ENCODE measurements around the gene SDSL.

SDSL gene

DNA sequence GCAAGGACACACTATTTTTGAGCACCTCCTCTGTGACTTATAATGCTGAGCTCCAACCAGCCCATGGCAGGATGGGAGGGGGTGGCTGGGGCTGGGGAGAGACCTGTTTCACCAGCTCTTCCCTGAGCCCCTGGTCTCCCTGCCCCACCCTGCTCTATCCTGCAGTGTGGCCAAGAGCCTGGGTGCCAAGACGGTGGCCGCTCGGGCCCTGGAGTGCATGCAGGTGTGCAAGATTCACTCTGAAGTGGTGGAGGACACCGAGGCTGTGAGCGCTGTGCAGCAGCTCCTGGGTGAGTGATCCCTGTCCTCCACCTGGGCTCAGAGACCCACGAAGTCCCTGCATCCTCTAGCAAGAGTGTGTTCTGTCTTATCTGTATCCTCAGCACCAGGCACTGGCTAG, 14.4 kb downstream of the SDSL start (continued):
- TF ChIP-seq, protein P1, sequence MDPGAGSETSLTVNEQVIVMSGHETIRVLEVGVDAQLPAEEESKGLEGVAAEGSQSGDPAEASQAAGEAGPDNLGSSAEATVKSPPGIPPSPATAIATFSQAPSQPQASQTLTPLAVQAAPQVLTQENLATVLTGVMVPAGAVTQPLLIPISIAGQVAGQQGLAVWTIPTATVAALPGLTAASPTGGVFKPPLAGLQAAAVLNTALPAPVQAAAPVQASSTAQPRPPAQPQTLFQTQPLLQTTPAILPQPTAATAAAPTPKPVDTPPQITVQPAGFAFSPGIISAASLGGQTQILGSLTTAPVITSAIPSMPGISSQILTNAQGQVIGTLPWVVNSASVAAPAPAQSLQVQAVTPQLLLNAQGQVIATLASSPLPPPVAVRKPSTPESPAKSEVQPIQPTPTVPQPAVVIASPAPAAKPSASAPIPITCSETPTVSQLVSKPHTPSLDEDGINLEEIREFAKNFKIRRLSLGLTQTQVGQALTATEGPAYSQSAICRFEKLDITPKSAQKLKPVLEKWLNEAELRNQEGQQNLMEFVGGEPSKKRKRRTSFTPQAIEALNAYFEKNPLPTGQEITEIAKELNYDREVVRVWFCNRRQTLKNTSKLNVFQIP (CRISPR knock-in tag; IDR thresholded peaks at IDR 0.05; ENCODE audit: borderline replicate concordance, low read depth), result no peak
- TF ChIP-seq ZNF565 (CRISPR knock-in tag; conservative IDR thresholded peaks at IDR 0.05; ENCODE audit: low read depth) (no peak), ZFP30 (CRISPR knock-in tag; IDR thresholded peaks at IDR 0.05) (no peak)
- TF ChIP-seq, protein P2, sequence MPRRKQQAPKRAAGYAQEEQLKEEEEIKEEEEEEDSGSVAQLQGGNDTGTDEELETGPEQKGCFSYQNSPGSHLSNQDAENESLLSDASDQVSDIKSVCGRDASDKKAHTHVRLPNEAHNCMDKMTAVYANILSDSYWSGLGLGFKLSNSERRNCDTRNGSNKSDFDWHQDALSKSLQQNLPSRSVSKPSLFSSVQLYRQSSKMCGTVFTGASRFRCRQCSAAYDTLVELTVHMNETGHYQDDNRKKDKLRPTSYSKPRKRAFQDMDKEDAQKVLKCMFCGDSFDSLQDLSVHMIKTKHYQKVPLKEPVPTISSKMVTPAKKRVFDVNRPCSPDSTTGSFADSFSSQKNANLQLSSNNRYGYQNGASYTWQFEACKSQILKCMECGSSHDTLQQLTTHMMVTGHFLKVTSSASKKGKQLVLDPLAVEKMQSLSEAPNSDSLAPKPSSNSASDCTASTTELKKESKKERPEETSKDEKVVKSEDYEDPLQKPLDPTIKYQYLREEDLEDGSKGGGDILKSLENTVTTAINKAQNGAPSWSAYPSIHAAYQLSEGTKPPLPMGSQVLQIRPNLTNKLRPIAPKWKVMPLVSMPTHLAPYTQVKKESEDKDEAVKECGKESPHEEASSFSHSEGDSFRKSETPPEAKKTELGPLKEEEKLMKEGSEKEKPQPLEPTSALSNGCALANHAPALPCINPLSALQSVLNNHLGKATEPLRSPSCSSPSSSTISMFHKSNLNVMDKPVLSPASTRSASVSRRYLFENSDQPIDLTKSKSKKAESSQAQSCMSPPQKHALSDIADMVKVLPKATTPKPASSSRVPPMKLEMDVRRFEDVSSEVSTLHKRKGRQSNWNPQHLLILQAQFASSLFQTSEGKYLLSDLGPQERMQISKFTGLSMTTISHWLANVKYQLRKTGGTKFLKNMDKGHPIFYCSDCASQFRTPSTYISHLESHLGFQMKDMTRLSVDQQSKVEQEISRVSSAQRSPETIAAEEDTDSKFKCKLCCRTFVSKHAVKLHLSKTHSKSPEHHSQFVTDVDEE (CRISPR knock-in tag; IDR thresholded peaks at IDR 0.05), result no peak
- TF ChIP-seq, protein P3, sequence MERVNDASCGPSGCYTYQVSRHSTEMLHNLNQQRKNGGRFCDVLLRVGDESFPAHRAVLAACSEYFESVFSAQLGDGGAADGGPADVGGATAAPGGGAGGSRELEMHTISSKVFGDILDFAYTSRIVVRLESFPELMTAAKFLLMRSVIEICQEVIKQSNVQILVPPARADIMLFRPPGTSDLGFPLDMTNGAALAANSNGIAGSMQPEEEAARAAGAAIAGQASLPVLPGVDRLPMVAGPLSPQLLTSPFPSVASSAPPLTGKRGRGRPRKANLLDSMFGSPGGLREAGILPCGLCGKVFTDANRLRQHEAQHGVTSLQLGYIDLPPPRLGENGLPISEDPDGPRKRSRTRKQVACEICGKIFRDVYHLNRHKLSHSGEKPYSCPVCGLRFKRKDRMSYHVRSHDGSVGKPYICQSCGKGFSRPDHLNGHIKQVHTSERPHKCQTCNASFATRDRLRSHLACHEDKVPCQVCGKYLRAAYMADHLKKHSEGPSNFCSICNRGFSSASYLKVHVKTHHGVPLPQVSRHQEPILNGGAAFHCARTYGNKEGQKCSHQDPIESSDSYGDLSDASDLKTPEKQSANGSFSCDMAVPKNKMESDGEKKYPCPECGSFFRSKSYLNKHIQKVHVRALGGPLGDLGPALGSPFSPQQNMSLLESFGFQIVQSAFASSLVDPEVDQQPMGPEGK (CRISPR knock-in tag; IDR thresholded peaks at IDR 0.05; ENCODE audit: borderline replicate concordance), result no peak

DNA sequence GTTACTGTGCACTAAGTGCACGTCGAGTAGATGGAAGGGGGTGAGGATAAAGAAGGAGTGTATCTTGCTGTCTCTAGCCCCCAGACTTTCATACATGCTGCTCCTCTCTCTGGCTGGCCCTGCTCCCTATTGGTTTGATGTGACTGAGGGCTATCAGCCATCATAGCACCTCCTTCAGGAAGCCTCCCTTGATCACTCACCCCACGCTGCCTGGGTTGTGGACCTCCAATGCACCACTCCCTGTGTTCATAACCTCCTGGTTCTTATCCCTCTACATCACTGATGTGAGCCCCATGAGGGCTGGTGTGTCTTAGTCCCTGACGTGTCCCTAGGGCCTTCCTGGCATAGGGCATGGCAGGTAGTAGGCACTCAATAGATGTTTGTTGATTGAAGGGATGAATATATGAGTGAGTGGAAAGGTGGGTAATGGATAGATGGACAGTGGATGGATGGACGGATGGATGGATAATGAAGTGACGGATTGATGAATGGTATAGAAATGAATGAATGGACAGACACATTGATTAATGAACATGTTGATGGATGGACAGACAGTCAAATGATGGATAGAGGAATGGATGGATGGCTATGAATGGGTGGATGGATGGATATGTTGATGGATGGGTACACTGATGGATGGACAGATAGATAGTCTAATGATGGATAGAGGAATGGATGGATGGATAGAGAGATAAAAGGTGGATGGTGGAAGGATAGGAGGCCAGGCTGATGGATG, 15.0 kb downstream of the SDSL start:
- ATAC-seq, result no peak
- TF ChIP-seq SNAI2 (CRISPR knock-in tag; IDR thresholded peaks at IDR 0.05) (no peak), RARB (CRISPR knock-in tag; IDR thresholded peaks at IDR 0.05) (no peak), TOX (CRISPR knock-in tag; IDR thresholded peaks at IDR 0.05; ENCODE audit: borderline replicate concordance) (no peak), ZNF565 (CRISPR knock-in tag; conservative IDR thresholded peaks at IDR 0.05; ENCODE audit: low read depth) (no peak), ISL1 (CRISPR knock-in tag; IDR thresholded peaks at IDR 0.05) (no peak), ESRRG (CRISPR knock-in tag; IDR thresholded peaks at IDR 0.05) (no peak), BACH2 (CRISPR knock-in tag; IDR thresholded peaks at IDR 0.05; ENCODE audit: borderline replicate concordance) (no peak), PPARA (CRISPR knock-in tag; IDR thresholded peaks at IDR 0.05; ENCODE audit: borderline replicate concordance) (no peak), CSDC2 (CRISPR knock-in tag; IDR thresholded peaks at IDR 0.05) (no peak), ZNF70 (CRISPR knock-in tag; IDR thresholded peaks at IDR 0.05) (no peak)
- TF ChIP-seq, protein P4, sequence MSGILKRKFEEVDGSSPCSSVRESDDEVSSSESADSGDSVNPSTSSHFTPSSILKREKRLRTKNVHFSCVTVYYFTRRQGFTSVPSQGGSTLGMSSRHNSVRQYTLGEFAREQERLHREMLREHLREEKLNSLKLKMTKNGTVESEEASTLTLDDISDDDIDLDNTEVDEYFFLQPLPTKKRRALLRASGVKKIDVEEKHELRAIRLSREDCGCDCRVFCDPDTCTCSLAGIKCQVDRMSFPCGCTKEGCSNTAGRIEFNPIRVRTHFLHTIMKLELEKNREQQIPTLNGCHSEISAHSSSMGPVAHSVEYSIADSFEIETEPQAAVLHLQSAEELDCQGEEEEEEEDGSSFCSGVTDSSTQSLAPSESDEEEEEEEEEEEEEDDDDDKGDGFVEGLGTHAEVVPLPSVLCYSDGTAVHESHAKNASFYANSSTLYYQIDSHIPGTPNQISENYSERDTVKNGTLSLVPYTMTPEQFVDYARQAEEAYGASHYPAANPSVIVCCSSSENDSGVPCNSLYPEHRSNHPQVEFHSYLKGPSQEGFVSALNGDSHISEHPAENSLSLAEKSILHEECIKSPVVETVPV (CRISPR knock-in tag; IDR thresholded peaks at IDR 0.05), result no peak
- TF ChIP-seq, protein P5, sequence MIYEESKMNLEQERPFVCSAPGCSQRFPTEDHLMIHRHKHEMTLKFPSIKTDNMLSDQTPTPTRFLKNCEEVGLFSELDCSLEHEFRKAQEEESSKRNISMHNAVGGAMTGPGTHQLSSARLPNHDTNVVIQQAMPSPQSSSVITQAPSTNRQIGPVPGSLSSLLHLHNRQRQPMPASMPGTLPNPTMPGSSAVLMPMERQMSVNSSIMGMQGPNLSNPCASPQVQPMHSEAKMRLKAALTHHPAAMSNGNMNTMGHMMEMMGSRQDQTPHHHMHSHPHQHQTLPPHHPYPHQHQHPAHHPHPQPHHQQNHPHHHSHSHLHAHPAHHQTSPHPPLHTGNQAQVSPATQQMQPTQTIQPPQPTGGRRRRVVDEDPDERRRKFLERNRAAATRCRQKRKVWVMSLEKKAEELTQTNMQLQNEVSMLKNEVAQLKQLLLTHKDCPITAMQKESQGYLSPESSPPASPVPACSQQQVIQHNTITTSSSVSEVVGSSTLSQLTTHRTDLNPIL (CRISPR knock-in tag; IDR thresholded peaks at IDR 0.05; ENCODE audit: low read depth), result no peak
- TF ChIP-seq, protein P2 (CRISPR knock-in tag; IDR thresholded peaks at IDR 0.05), result no peak

DNA sequence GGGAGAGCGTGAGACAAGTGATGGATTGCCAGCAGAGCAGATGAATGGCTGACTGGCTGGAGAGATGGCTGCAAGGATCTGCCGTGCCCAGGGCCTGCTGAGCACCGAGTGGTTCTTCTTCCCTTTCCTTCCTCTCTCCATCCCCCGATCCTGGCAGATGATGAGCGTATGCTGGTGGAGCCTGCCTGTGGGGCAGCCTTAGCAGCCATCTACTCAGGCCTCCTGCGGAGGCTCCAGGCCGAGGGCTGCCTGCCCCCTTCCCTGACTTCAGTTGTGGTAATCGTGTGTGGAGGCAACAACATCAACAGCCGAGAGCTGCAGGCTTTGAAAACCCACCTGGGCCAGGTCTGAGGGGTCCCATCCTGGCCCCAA, 15.5 kb downstream of the SDSL start:
- TF ChIP-seq ZFP30 (CRISPR knock-in tag; IDR thresholded peaks at IDR 0.05), result no peak
- TF ChIP-seq ARNTL (CRISPR knock-in tag; IDR thresholded peaks at IDR 0.05; ENCODE audit: borderline replicate concordance, low read depth), result no peak
- TF ChIP-seq TCF4 (CRISPR knock-in tag; IDR thresholded peaks at IDR 0.05; ENCODE audit: borderline replicate concordance), result no peak
- no peak for TF ChIP-seq OSR1 (CRISPR knock-in tag; IDR thresholded peaks at IDR 0.05)
- TF ChIP-seq, protein P2 (CRISPR knock-in tag; IDR thresholded peaks at IDR 0.05), result no peak
- no peak for TF ChIP-seq GLIS3 (CRISPR knock-in tag; IDR thresholded peaks at IDR 0.05)
- ATAC-seq, result no peak
